Measurements from ENCODE around the gene LPP.

Gene LPP

GRCh38 chr3:188476935-188477334 lies 323.0 kb downstream of the LPP start:
- no peak for TF ChIP-seq GATA2 (IDR thresholded peaks at IDR 0.05; ENCODE audit: low read depth, low read length)
- TF ChIP-seq GATA3 (IDR thresholded peaks at IDR 0.05; ENCODE audit: low read depth, low read length): no peak

GRCh38 chr3:188480011-188480410 lies 326.1 kb downstream of the LPP start:
- TF ChIP-seq GATA3 (IDR thresholded peaks at IDR 0.05; ENCODE audit: low read depth, low read length) (no peak), GATA2 (IDR thresholded peaks at IDR 0.05; ENCODE audit: low read depth, low read length) (no peak)

GRCh38 chr3:188482929-188483328 lies 329.0 kb downstream of the LPP start:
- TF ChIP-seq GATA2 (IDR thresholded peaks at IDR 0.05; ENCODE audit: low read depth, low read length) (no peak), GATA3 (IDR thresholded peaks at IDR 0.05; ENCODE audit: low read depth, low read length) (no peak)

GRCh38 chr3:188486126-188486525 lies 332.2 kb downstream of the LPP start:
- TF ChIP-seq GATA2 (IDR thresholded peaks at IDR 0.05; ENCODE audit: low read depth, low read length) (no peak), GATA3 (IDR thresholded peaks at IDR 0.05; ENCODE audit: low read depth, low read length) (no peak)

GRCh38 chr3:188486952-188487351 lies 333.0 kb downstream of the LPP start:
- TF ChIP-seq GATA2 (IDR thresholded peaks at IDR 0.05; ENCODE audit: low read depth, low read length): no peak
- no peak for TF ChIP-seq GATA3 (IDR thresholded peaks at IDR 0.05; ENCODE audit: low read depth, low read length)

GRCh38 chr3:188487652-188488051 lies 333.7 kb downstream of the LPP start:
- TF ChIP-seq GATA2 (IDR thresholded peaks at IDR 0.05; ENCODE audit: low read depth, low read length) (no peak), GATA3 (IDR thresholded peaks at IDR 0.05; ENCODE audit: low read depth, low read length) (no peak)

GRCh38 chr3:188488801-188489200 lies 334.8 kb downstream of the LPP start:
- TF ChIP-seq GATA3 (IDR thresholded peaks at IDR 0.05; ENCODE audit: low read depth, low read length) (no peak), GATA2 (IDR thresholded peaks at IDR 0.05; ENCODE audit: low read depth, low read length) (no peak)

- TF ChIP-seq GATA3 (IDR thresholded peaks at IDR 0.05; ENCODE audit: low read depth, low read length) (no peak), GATA2 (IDR thresholded peaks at IDR 0.05; ENCODE audit: low read depth, low read length) (no peak)
These were observed 335.9 kb downstream of the LPP start for GRCh38 chr3:188489639-188490405.

- TF ChIP-seq GATA2 (IDR thresholded peaks at IDR 0.05; ENCODE audit: low read depth, low read length): no peak
- TF ChIP-seq GATA3 (IDR thresholded peaks at IDR 0.05; ENCODE audit: low read depth, low read length): no peak
These were observed 336.5 kb downstream of the LPP start for GRCh38 chr3:188490416-188490815.

GRCh38 chr3:188491276-188491687 lies 337.3 kb downstream of the LPP start:
- TF ChIP-seq GATA2 (IDR thresholded peaks at IDR 0.05; ENCODE audit: low read depth, low read length) (no peak), GATA3 (IDR thresholded peaks at IDR 0.05; ENCODE audit: low read depth, low read length) (no peak)

GRCh38 chr3:188496390-188496789 lies 342.4 kb downstream of the LPP start:
- no peak for TF ChIP-seq GATA2 (IDR thresholded peaks at IDR 0.05; ENCODE audit: low read depth, low read length)
- no peak for TF ChIP-seq GATA3 (IDR thresholded peaks at IDR 0.05; ENCODE audit: low read depth, low read length)

- no peak for TF ChIP-seq GATA3 (IDR thresholded peaks at IDR 0.05; ENCODE audit: low read depth, low read length)
- no peak for TF ChIP-seq GATA2 (IDR thresholded peaks at IDR 0.05; ENCODE audit: low read depth, low read length)
These were observed 343.1 kb downstream of the LPP start for GRCh38 chr3:188497021-188497420.

- TF ChIP-seq GATA3 (IDR thresholded peaks at IDR 0.05; ENCODE audit: low read depth, low read length) (no peak), GATA2 (IDR thresholded peaks at IDR 0.05; ENCODE audit: low read depth, low read length) (no peak)
These were observed 349.7 kb downstream of the LPP start for GRCh38 chr3:188503647-188504046.

GRCh38 chr3:188505151-188505550 lies 351.2 kb downstream of the LPP start:
- TF ChIP-seq GATA2 (IDR thresholded peaks at IDR 0.05; ENCODE audit: low read depth, low read length) (no peak), GATA3 (IDR thresholded peaks at IDR 0.05; ENCODE audit: low read depth, low read length) (no peak)

- TF ChIP-seq GATA3 (IDR thresholded peaks at IDR 0.05; ENCODE audit: low read depth, low read length) (no peak), GATA2 (IDR thresholded peaks at IDR 0.05; ENCODE audit: low read depth, low read length) (no peak)
These were observed 352.0 kb downstream of the LPP start for GRCh38 chr3:188505911-188506310.

Data from SH-SY5Y (cell line).